ENCODE results near the gene IQGAP2. TPM values are rescaled to one million over a fixed set of nuclear protein-coding genes. Genes with fewer than 3 reads are reported as not detected.

The IQGAP2 gene
- total and polyA plus RNA-seq, 2 of the 8 experiments (the other 6 are each of a cell fraction or from before 2014, with no cell fraction given): 19.7 to 66.0 TPM

DNA sequence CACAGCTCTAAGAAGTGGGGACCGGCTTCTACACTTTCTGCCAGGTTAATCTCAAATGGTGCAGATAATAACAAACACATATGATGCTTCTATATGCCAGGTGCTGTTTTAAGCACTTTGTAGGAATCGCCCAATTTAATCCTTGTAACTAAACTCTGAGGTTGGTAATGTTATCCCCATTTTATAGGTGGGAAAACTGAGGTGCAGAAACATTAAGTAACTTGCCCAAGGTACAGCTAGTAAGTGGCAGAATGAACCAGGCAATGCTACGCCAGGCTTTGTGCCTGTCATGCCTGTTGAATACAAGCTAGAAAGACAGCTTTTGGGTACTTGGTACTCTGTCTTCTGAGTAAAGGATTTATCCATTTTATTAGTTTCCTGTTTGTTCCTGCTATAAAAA lies 19.7 kb downstream of the IQGAP2 start:
- H3K4ac ChIP-seq (replicated peaks; ENCODE audit: insufficient read length, low read depth, low read length): no peak overlapping the region
- no peak overlapping the region for H2AK5ac ChIP-seq (ENCODE audit: low read depth, low read length)
- H4K91ac ChIP-seq (replicated peaks; ENCODE audit: insufficient read length, low read length): no peak overlapping the region
- no peak overlapping the region for H2BK15ac ChIP-seq (ENCODE audit: low read length)
- no peaks in the 10 kb centered on the region for H3K23me2 ChIP-seq (ENCODE audit: low read depth, low read length)
- no peak overlapping the region for H2BK12ac ChIP-seq (ENCODE audit: low read depth, low read length)
- H4K20me1 ChIP-seq (replicated peaks in 1 of 2; ENCODE audit: control insufficient read depth in 1 of 2, insufficient read depth in 2 of 2, low read length in 2 of 2): no peaks in the 10 kb centered on the region
- H3K56ac ChIP-seq (replicated peaks; ENCODE audit: insufficient read length, low read depth, low read length): no peak overlapping the region
- H2AFZ ChIP-seq (ENCODE audit: low read length): no peak overlapping the region
- no peak overlapping the region; a peak in 1 of 7 replicates for H3K9ac ChIP-seq (replicated peaks in 1 of 4; ENCODE audit: extremely low read depth in 1 of 4, low read depth in 3 of 4, low read length in 3 of 4)
- FAIRE-seq (no peak), DNase-seq (ENCODE audit: low read depth in 1 of 2, low spot score in 2 of 2) (no peak)
- CTCF ChIA-PET (ENCODE audit: partially characterized antibody): interaction anchor here (0.7 to 4.4 kb wide), 6 partner anchors 15 to 126 kb away, joined by 3 to 33 read pairs (median 4); partner anchors contain the start of gene IQGAP2
- POLR2A ChIA-PET (ENCODE audit: partially characterized antibody): interaction anchor here (0.8 kb wide), 1 partner anchor 10 kb away, joined by 5 read pairs; no protein-coding TSS in a partner anchor
- H3K23ac ChIP-seq (ENCODE audit: insufficient read length): no peak overlapping the region
- no peaks in the 10 kb centered on the region for H3K27me3 ChIP-seq (replicated peaks in 1 of 4; ENCODE audit: control insufficient read depth in 3 of 4, extremely low read depth in 1 of 4, insufficient read depth in 3 of 4, low read length in 3 of 4)
- no peak overlapping the region for H2BK20ac ChIP-seq (ENCODE audit: low read length)
- H3K79me2 ChIP-seq (ENCODE audit: control insufficient read depth in 1 of 2, insufficient read depth in 2 of 2, low read length in 2 of 2): peaks cover 0 to 58% of the 10 kb centered on the region in 2 experiments; a peak in 2 of 4 replicates
- H4K8ac ChIP-seq (ENCODE audit: extremely low read depth, insufficient read depth, low read length): no peak overlapping the region
- no peak overlapping the region for H3K4me2 ChIP-seq (ENCODE audit: insufficient read depth in 1 of 2, low read depth in 2 of 2, low read length in 2 of 2)
- no peaks in the 10 kb centered on the region for H3K9me3 ChIP-seq (ENCODE audit: insufficient read depth in 2 of 2, low read depth in 1 of 2, low read length in 1 of 2)
- no peak overlapping the region for H2BK120ac ChIP-seq (replicated peaks; ENCODE audit: low read depth, low read length)
- no peak overlapping the region for H3K14ac ChIP-seq (ENCODE audit: insufficient read length)
- no peak overlapping the region for H3K18ac ChIP-seq (ENCODE audit: extremely low read depth, low read length)
- H3K36me3 ChIP-seq (ENCODE audit: control insufficient read depth in 2 of 4, insufficient read depth in 4 of 4, low read length in 3 of 4): no peaks in the 10 kb centered on the region
- peak in 1 of 2 experiments; percentile 47; a peak in 1 of 4 replicates for TF ChIP-seq HDAC2 (IDR thresholded peaks at IDR 0.05; ENCODE audit: borderline replicate concordance in 1 of 2, low read depth in 2 of 2, low read length in 2 of 2)
- TF ChIP-seq KDM1A (IDR thresholded peaks at IDR 0.05; ENCODE audit: borderline replicate concordance, low read length): peak; percentile 75; the same call in 1 of the 2 replicates
- no peak for TF ChIP-seq EP300 (IDR thresholded peaks at IDR 0.05; ENCODE audit: borderline replicate concordance in 1 of 2, low read depth in 2 of 2, low read length in 2 of 2)
- WGBS, 2 experiments (ENCODE audit: extremely low coverage in 1 of 2, insufficient coverage in 1 of 2, insufficient read length in 1 of 2, insufficient replicate concordance in 2 of 2, low coverage in 1 of 2, low lambda C conversion rate in 2 of 2, missing lambda C conversion rate in 1 of 2): 93% methylated on average over 3 of the region's 3 CpGs; no CpG with 5 or more reads in 1 of the 2 experiments
- H3K4me1 ChIP-seq (replicated peaks in 1 of 4; ENCODE audit: control insufficient read depth in 3 of 4, insufficient read depth in 4 of 4, low read length in 3 of 4): peaks cover 19 to 29% (median 26%) of the 10 kb centered on the region in 4 experiments
- peaks cover 8% of the 10 kb centered on the region for H3K79me1 ChIP-seq (ENCODE audit: low read depth, low read length)
- H2BK5ac ChIP-seq (ENCODE audit: low read depth, low read length): no peak overlapping the region
- no peak overlapping the region for H4K5ac ChIP-seq (ENCODE audit: insufficient read length, low read depth, low read length)
- H3K27ac ChIP-seq (ENCODE audit: low read depth, low read length): no peak overlapping the region
- no peak overlapping the region for H3K4me3 ChIP-seq (ENCODE audit: extremely low read depth in 1 of 4, insufficient read depth in 2 of 4, low read depth in 3 of 4, low read length in 4 of 4)

Data from H1 (cell line).